K562 (cell line): Measurements from ENCODE around the gene SLITRK3. TPM values are rescaled to one million over a fixed set of nuclear protein-coding genes. Genes with fewer than 3 reads are reported as not detected.

ENCODE experiments used
- ATAC-seq: fragments of 200-7000 bp; cut with Tn5 transposase; 3 replicates; pipeline ENCODE4 v1.9.1; 2020; ENCODE audit warnings: moderate library complexity
- BruUV-seq: library from RNA; stranded (reverse); fragments of 400-500 nt; replicated peaks from 2 replicates; lab custom pipeline; 2021; lab: Mats Ljungman, UMichigan
- CTCF ChIA-PET: fragments of 300-600 bp; formaldehyde crosslinking; extraction: SDS; loops from one replicate; lab custom pipeline; 2021; ENCODE audit warnings: low intra/inter-chr PET ratio; lab: Yijun Ruan, JAX
- POLR2A ChIA-PET: fragments of 300-600, 350-650 bp; sonication (Branson Sonifier 250); formaldehyde crosslinking; extraction: SDS; loops from one replicate; lab custom pipeline; 2021; ENCODE audit warnings: antibody characterized with exemption, inconsistent platforms; lab: Yijun Ruan, JAX
- DNase-seq, 4 experiments: peaks; one replicate each; pipeline versions ENCODE4 v3.0.0 to v3.0.0-alpha.2; 2011 to 2018; ENCODE audit warnings: low spot score in 3 of 4, mixed read lengths in 3 of 4; ENCODE audit errors: extremely low read depth in 1 of 4
- FAIRE-seq: peaks from 2 replicates; lab custom pipeline; 2011; peaks lifted over from hg19 to GRCh38; lab: Jason Lieb, UNC
- H2AFZ ChIP-seq: 2 replicates; pipeline ENCODE4 v1.6.0; 2011; ENCODE audit warnings: low read depth, low read length, control low read depth, inconsistent platforms
- H3K27ac ChIP-seq: fragments of 200-600 bp; 3 replicates; pipeline ENCODE4 v1.8.0; 2011; ENCODE audit warnings: low read depth, mild to moderate bottlenecking, control low read depth, inconsistent platforms, low read length, moderate library complexity, mixed read lengths; ENCODE audit errors: extremely low read depth
- H3K27me3 ChIP-seq, 2 experiments: fragments of 300-600 bp in 1 of 2; 2 replicates in 1 of 2; 3 replicates in 1 of 2; pipeline versions ENCODE4 v1.6.0 to v1.8.0; 2011; ENCODE audit warnings: inconsistent platforms in 2 of 2, low read length in 2 of 2, mild to moderate bottlenecking in 1 of 2, mixed read lengths in 1 of 2, moderate library complexity in 1 of 2; ENCODE audit not compliant: control insufficient read depth in 2 of 2, insufficient read depth in 2 of 2
- H3K36me3 ChIP-seq: fragments of 300-600 bp; 3 replicates; pipeline ENCODE4 v1.8.0; 2011; ENCODE audit warnings: mild to moderate bottlenecking, low read length, inconsistent platforms; ENCODE audit not compliant: control insufficient read depth, insufficient read depth
- H3K4me1 ChIP-seq, 2 experiments: fragments of 200-600 bp in 1 of 2; replicated peaks in 1 of 2; 2 replicates in 1 of 2; 3 replicates in 1 of 2; pipeline versions ENCODE4 v1.5.1 to v1.8.0; 2011; ENCODE audit warnings: inconsistent platforms in 2 of 2, low read length in 2 of 2, mild to moderate bottlenecking in 1 of 2, mixed read lengths in 1 of 2, moderate library complexity in 1 of 2; ENCODE audit not compliant: control insufficient read depth in 2 of 2, insufficient read depth in 2 of 2
- H3K4me2 ChIP-seq: 2 replicates; pipeline ENCODE4 v1.6.1; 2011; ENCODE audit warnings: low read length, control low read depth, inconsistent platforms, mixed read lengths; ENCODE audit not compliant: insufficient read depth
- H3K4me3 ChIP-seq: fragments of 200-600 bp; sonication (generic), shearing (Covaris generic); 2 replicates; pipeline ENCODE4 v1.5.1; 2016; ENCODE audit warnings: control low read depth, inconsistent platforms
- H3K79me2 ChIP-seq: fragments of 200-600 bp; 3 replicates; pipeline ENCODE4 v1.8.0; 2011; ENCODE audit warnings: low read length, inconsistent platforms; ENCODE audit not compliant: control insufficient read depth, insufficient read depth
- H3K9ac ChIP-seq, 2 experiments: 2 replicates each; pipeline versions ENCODE4 v1.6.0 to v1.6.1; 2011; ENCODE audit warnings: low read depth in 2 of 2, low read length in 2 of 2, control low read depth in 1 of 2, inconsistent platforms in 1 of 2, mild to moderate bottlenecking in 1 of 2, mixed read lengths in 1 of 2; ENCODE audit not compliant: insufficient read depth in 1 of 2
- H3K9me1 ChIP-seq: one replicate; pipeline ENCODE4 v1.6.0; 2011; ENCODE audit warnings: inconsistent platforms, mild to moderate bottlenecking, low read length, moderate library complexity; ENCODE audit not compliant: control insufficient read depth, insufficient read depth
- H3K9me3 ChIP-seq: replicated peaks from 2 replicates; pipeline ENCODE4 v1.5.1; 2011; ENCODE audit warnings: low read depth, low read length, inconsistent platforms; ENCODE audit not compliant: control insufficient read depth, insufficient read depth
- H4K20me1 ChIP-seq: replicated peaks from 2 replicates; pipeline ENCODE4 v1.6.1; 2011; ENCODE audit warnings: low read length, inconsistent platforms, mixed read lengths; ENCODE audit not compliant: control insufficient read depth, insufficient read depth
- GTF2E2 ChIP-seq: fragments of 200-800 bp; sonication (Bioruptor generic); IDR thresholded peaks from 2 replicates; pipeline ENCODE4 v1.6.1; 2016; ENCODE audit warnings: missing genetic modification characterization, missing compliant biosample characterization
- HNRNPUL1 ChIP-seq: fragments of 200-400 bp; formaldehyde crosslinking; IDR thresholded peaks from 2 replicates; pipeline ENCODE4 v1.6.1; 2017; ENCODE audit warnings: low read length
- ID3 ChIP-seq, 2 experiments: fragments of 250-450 bp in 1 of 2; fragments of 450-650 bp in 1 of 2; sonication (Bioruptor Pico) in 1 of 2; IDR thresholded peaks; 2 replicates each; pipeline versions ENCODE4 v1.6.1 to v1.8.0; 2016 to 2021; ENCODE audit warnings: mild to moderate bottlenecking in 2 of 2, moderate library complexity in 2 of 2, missing compliant biosample characterization in 1 of 2, missing genetic modification characterization in 1 of 2
- LARP7 ChIP-seq: fragments of 450-650 bp; IDR thresholded peaks from 2 replicates; pipeline ENCODE4 v1.6.1; 2016
- PTRF ChIP-seq: fragments of 450-650 bp; IDR thresholded peaks from 2 replicates; pipeline ENCODE4 v1.6.1; 2016; ENCODE audit warnings: mild to moderate bottlenecking, missing genetic modification characterization, missing compliant biosample characterization
- RBFOX2 ChIP-seq: fragments of 200-400 bp; formaldehyde crosslinking; IDR thresholded peaks from 2 replicates; pipeline ENCODE4 v1.6.1; 2017; ENCODE audit warnings: low read depth, mild to moderate bottlenecking, low read length, moderate library complexity
- RFX7 ChIP-seq: fragments of 250-450 bp; sonication (Bioruptor Pico); IDR thresholded peaks from 2 replicates; pipeline ENCODE4 v1.5.1; 2021; ENCODE audit warnings: mild to moderate bottlenecking
- SRF ChIP-seq, 2 experiments: fragments of 250-450, 450-650 bp in 1 of 2; sonication (Bioruptor Pico) in 1 of 2; sonication (generic) in 1 of 2; formaldehyde crosslinking; IDR thresholded peaks; 2 replicates each; pipeline versions ENCODE4 v1.5.0 to v1.5.1; 2020 to 2022; ENCODE audit warnings: mild to moderate bottlenecking in 1 of 2, missing genetic modification reagents in 1 of 2
- U2AF1 ChIP-seq: fragments of 200-400 bp; formaldehyde crosslinking; optimal IDR thresholded peaks from 2 replicates; pipeline ENCODE3; 2017; ENCODE audit warnings: mild to moderate bottlenecking, low read depth, low read length, moderate library complexity
- ZNF24 ChIP-seq: fragments of 450-650 bp; IDR thresholded peaks from 2 replicates; pipeline ENCODE4 v1.6.1; 2016
- WGBS: fragments of 100-300 bp; shearing (Covaris generic); methylation state at CpG from one replicate; pipeline ENCODE4 v1.1.6; 2016; ENCODE audit warnings: low coverage, mixed read lengths; ENCODE audit not compliant: insufficient coverage; ENCODE audit errors: missing lambda C conversion rate; 5-methylcytosine and 5-hydroxymethylcytosine counted together
- in situ Hi-C: fragments of 300-500 bp; cut with MboI; formaldehyde crosslinking; loops from 4 replicates; pipeline ENCODE4 v1.15.0; 2018; ENCODE audit warnings: inconsistent platforms, mixed read lengths
- intact Hi-C: fragments of 100-400 bp; cut with micrococcal nuclease; formaldehyde crosslinking; loops from 2 replicates; pipeline ENCODE4 v1.14.2; 2022
- polyA plus RNA-seq, 8 experiments: library from polyadenylated mRNA; depleted of rRNA in 4 of 8; stranded (reverse) in 5 of 8; unstranded in 3 of 8; fragments of >200 nt; fragmentation: Nextera tagmentation in 2 of 8; fragmentation: Illumina TruSeq in 1 of 8; extraction: Ambion mirVana in 2 of 8; extraction: Trizol in 1 of 8; gene quantifications; 2 replicates each; pipeline versions ENCODE4 v1.2.1 to v1.2.3, GENCODE V29; 2011 to 2014; ENCODE audit warnings: inconsistent platforms in 1 of 8, missing spikeins in 1 of 8
- total RNA-seq, 7 experiments: library from RNA; depleted of rRNA in 6 of 7; stranded (reverse); fragments of >200 nt in 6 of 7; fragmentation: Illumina TruSeq in 2 of 7; extraction: Trizol in 2 of 7; gene quantifications; 2 replicates each; pipeline versions ENCODE4 v1.2.1 to v1.2.3, GENCODE V29; 2011 to 2021; ENCODE audit warnings: low replicate concordance in 1 of 7

SLITRK3 gene
- total and polyA plus RNA-seq, 9 of the 15 experiments (the other 6 are each of a cell fraction or from before 2014, with no cell fraction given) = not detected

- no TSS peak for BruUV-seq
- Histone ChIP-seq H3K9me3 (no peaks in the 10 kb centered on the region), H3K4me1 (no peaks in the 10 kb centered on the region), H3K4me2 (no peak overlapping the region), H2AFZ (no peak overlapping the region), H3K79me2 (no peaks in the 10 kb centered on the region), H3K9ac (no peak overlapping the region), H3K4me3 (no peak overlapping the region), H3K27ac (no peak overlapping the region), H4K20me1 (no peaks in the 10 kb centered on the region), H3K9me1 (no peaks in the 10 kb centered on the region), H3K36me3 (no peaks in the 10 kb centered on the region), H3K27me3 (no peaks in the 10 kb centered on the region; a peak in 1 of 5 replicates)
- intact Hi-C loops (no loop called here), in situ Hi-C loops (no loop called here)
- ATAC-seq (no peak), DNase-seq (no peak), FAIRE-seq (no peak)
- TF ChIP-seq PTRF (tag) = no peak
- TF ChIP-seq U2AF1 = no peak
- TF ChIP-seq RBFOX2 = no peak
- TF ChIP-seq RFX7 (CRISPR knock-in tag) = no peak
- no peak for TF ChIP-seq SRF (CRISPR knock-in tag; IDR thresholded peaks at IDR 0.05)
- no peak for TF ChIP-seq HNRNPUL1
- no peak for TF ChIP-seq LARP7
- TF ChIP-seq GTF2E2 (tag) = no peak
- no peak for TF ChIP-seq ZNF24
- no peak for TF ChIP-seq ID3 (CRISPR knock-in tag; IDR thresholded peaks at IDR 0.05)
- TF ChIP-seq ID3 (tag; IDR thresholded peaks at IDR 0.05) = no peak
- 2% methylated on average over 16 of the region's 50 CpGs for WGBS
- POLR2A ChIA-PET = no interaction called here
- CTCF ChIA-PET = no interaction called here
These were observed 645 bp upstream of the SLITRK3 start for GRCh38 chr3:165196577-165197480.
